GM23338 (cell line): ENCODE data around the gene BACE2.

ENCODE experiments used
- CREB1 ChIP-seq: fragments of 250-450 bp; sonication (Bioruptor Pico); IDR thresholded peaks from 2 replicates; pipeline ENCODE4 v1.5.0; 2020; ENCODE audit warnings: low read depth, mild to moderate bottlenecking, moderate library complexity
- CTCF ChIP-seq, 2 experiments: fragments of 200-600 bp in 1 of 2; sonication (generic) in 1 of 2; conservative IDR thresholded peaks; 2 replicates each; pipeline versions ENCODE4 v1.5.1 to v1.6.1; 2016 to 2017; ENCODE audit warnings: antibody characterized with exemption in 2 of 2, low read depth in 2 of 2, mild to moderate bottlenecking in 2 of 2, moderate library complexity in 1 of 2
- EZH2 ChIP-seq: fragments of 200-600 bp; sonication (generic); IDR thresholded peaks from one replicate; pipeline ENCODE4 v1.8.0; 2017; ENCODE audit warnings: antibody characterized with exemption, mild to moderate bottlenecking, low read depth; ENCODE audit not compliant: unreplicated experiment
- EZH2phosphoT487 ChIP-seq: fragments of 200-600 bp; sonication (generic); IDR thresholded peaks from one replicate; pipeline ENCODE4 v1.8.1; 2018; ENCODE audit warnings: antibody characterized with exemption; ENCODE audit not compliant: unreplicated experiment
- NANOG ChIP-seq: IDR thresholded peaks from 2 replicates; pipeline ENCODE4 v1.6.1; 2016; ENCODE audit warnings: antibody characterized with exemption, borderline replicate concordance
- POLR2AphosphoS5 ChIP-seq: IDR thresholded peaks from 2 replicates; pipeline ENCODE4 v1.6.1; 2016; ENCODE audit warnings: antibody characterized with exemption, low read depth
- TF ChIP-seq, protein P1 (sequence below): IDR thresholded peaks from one replicate; pipeline ENCODE4 v1.6.1; 2018; ENCODE audit warnings: antibody characterized with exemption; ENCODE audit not compliant: unreplicated experiment

DNA sequence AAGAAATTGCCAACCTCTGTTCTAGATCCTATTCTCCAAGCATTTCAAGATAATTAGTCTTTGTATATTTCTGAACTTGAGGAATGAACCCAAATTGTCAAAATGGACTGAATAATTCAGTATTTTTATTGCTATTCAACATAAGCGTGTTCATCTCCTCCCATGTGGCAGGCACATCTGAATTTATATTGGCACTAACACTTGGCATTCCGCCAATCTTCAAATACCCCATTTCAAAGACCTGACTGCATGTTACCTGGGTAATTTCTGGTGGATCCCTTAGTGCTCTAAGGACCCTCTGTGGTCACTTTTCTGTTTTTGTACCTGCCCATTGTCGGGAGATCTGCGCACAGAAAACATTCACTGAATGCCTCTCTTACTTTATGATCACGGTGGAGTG is 66.6 kb downstream of the BACE2 start:
- TF ChIP-seq CTCF (conservative IDR thresholded peaks at IDR 0.05; ENCODE audit: low read depth in 2 of 2) = no peak
- TF ChIP-seq POLR2AphosphoS5 = no peak
- TF ChIP-seq EZH2phosphoT487 = no peak
- TF ChIP-seq, protein P1, sequence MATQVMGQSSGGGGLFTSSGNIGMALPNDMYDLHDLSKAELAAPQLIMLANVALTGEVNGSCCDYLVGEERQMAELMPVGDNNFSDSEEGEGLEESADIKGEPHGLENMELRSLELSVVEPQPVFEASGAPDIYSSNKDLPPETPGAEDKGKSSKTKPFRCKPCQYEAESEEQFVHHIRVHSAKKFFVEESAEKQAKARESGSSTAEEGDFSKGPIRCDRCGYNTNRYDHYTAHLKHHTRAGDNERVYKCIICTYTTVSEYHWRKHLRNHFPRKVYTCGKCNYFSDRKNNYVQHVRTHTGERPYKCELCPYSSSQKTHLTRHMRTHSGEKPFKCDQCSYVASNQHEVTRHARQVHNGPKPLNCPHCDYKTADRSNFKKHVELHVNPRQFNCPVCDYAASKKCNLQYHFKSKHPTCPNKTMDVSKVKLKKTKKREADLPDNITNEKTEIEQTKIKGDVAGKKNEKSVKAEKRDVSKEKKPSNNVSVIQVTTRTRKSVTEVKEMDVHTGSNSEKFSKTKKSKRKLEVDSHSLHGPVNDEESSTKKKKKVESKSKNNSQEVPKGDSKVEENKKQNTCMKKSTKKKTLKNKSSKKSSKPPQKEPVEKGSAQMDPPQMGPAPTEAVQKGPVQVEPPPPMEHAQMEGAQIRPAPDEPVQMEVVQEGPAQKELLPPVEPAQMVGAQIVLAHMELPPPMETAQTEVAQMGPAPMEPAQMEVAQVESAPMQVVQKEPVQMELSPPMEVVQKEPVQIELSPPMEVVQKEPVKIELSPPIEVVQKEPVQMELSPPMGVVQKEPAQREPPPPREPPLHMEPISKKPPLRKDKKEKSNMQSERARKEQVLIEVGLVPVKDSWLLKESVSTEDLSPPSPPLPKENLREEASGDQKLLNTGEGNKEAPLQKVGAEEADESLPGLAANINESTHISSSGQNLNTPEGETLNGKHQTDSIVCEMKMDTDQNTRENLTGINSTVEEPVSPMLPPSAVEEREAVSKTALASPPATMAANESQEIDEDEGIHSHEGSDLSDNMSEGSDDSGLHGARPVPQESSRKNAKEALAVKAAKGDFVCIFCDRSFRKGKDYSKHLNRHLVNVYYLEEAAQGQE = no peak
- no peak for TF ChIP-seq NANOG
- TF ChIP-seq EZH2 = no peak
- TF ChIP-seq CREB1 = no peak
